Large intestine (tissue), 3 donors: ENCODE data around the gene PRKCE. TPM values are rescaled to one million over a fixed set of nuclear protein-coding genes. Genes with fewer than 3 reads are reported as not detected.

Experiments
- DNase-seq, 2 donors: peaks; one replicate each; pipeline versions ENCODE4 v3.0.0 to v3.0.0-alpha.2; 2013
- H3K27ac ChIP-seq: one replicate; pipeline ENCODE4 v1.5.1; 2013; ENCODE audit warnings: low read length
- H3K27me3 ChIP-seq: 2 replicates; pipeline ENCODE4 v1.6.1; 2013; ENCODE audit warnings: low read length; ENCODE audit not compliant: control insufficient read depth, insufficient read depth
- H3K36me3 ChIP-seq: 2 replicates; pipeline ENCODE4 v1.6.1; 2013; ENCODE audit warnings: low read length; ENCODE audit not compliant: control insufficient read depth, insufficient read depth
- H3K4me1 ChIP-seq: one replicate; pipeline ENCODE4 v1.6.1; 2013; ENCODE audit warnings: low read length; ENCODE audit not compliant: control insufficient read depth, insufficient read depth
- H3K4me3 ChIP-seq: one replicate; pipeline ENCODE4 v1.5.1; 2013; ENCODE audit warnings: low read length
- H3K9me3 ChIP-seq: one replicate; pipeline ENCODE4 v1.6.1; 2013; ENCODE audit warnings: mild to moderate bottlenecking, low read depth, low read length, moderate library complexity; ENCODE audit not compliant: control insufficient read depth
- WGBS: methylation state at CpG from one replicate; pipeline ENCODE4 v1.1.5; 2013; ENCODE audit warnings: low lambda C conversion rate; ENCODE audit not compliant: insufficient coverage; 5-methylcytosine and 5-hydroxymethylcytosine counted together
- polyA plus RNA-seq: library from polyadenylated mRNA; unstranded; fragments of 120-200 nt; gene quantifications from one replicate; pipeline ENCODE4 v1.2.1, GENCODE V29; 2013

Gene PRKCE
- polyA plus RNA-seq, 1 donor = 13.0 TPM

DNA sequence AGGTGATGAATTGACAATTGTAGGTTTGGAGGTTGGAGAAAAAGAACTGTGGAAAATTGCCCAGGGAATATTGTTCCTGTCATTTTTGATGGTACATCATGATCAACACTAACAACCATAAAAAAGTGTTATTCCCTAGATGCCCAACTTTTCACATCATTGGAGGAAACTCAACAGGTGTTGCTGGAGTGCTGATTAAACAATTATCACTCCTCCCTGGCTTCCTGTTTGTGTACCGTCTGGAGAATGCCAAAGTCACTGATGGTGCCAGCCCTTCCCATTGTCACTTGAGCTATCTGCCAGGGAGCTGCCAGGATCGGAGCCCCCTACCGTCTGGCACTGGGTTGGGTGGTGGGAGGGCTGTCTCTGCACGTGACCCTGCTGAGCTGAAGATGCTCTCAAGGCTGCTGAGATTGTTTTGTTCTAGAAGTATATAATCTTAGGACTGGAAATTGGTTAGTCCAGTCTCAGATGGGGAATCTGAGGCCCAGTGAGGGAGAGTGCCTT, 156.9 kb downstream of the PRKCE start:
- no peak for DNase-seq
- Histone ChIP-seq H3K4me1 (peaks cover 3% of the 10 kb centered on the region), H3K27me3 (no peaks in the 10 kb centered on the region), H3K9me3 (no peaks in the 10 kb centered on the region), H3K4me3 (no peak overlapping the region), H3K36me3 (no peaks in the 10 kb centered on the region), H3K27ac (no peak overlapping the region)
- no CpG with 5 or more reads among the region's 4 CpGs for WGBS

DNA sequence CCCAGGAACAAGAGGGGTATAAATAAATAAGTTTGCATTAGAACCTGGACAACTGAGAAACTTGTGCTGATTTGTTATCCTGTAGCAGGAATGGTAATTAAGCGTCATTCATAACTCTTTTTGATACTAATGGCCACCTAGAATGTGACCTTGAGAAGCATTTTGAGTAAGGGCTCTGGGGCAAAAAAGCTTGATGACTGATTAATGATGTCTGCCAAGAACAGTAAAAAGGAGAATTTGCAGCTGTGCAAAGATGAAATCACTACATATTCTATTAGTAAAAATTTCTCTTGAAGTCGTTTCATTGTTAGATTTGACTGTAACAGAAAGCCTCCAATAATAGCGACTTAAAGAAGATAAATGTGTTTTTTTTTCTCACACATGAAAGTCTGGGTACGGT, 157.7 kb downstream of the PRKCE start:
- Histone ChIP-seq H3K4me1 (peaks cover 3% of the 10 kb centered on the region), H3K27me3 (no peaks in the 10 kb centered on the region), H3K27ac (no peak overlapping the region), H3K36me3 (no peaks in the 10 kb centered on the region), H3K9me3 (no peaks in the 10 kb centered on the region), H3K4me3 (no peak overlapping the region)
- WGBS = 70% methylated on average over 2 of the region's 4 CpGs
- no peak for DNase-seq

DNA sequence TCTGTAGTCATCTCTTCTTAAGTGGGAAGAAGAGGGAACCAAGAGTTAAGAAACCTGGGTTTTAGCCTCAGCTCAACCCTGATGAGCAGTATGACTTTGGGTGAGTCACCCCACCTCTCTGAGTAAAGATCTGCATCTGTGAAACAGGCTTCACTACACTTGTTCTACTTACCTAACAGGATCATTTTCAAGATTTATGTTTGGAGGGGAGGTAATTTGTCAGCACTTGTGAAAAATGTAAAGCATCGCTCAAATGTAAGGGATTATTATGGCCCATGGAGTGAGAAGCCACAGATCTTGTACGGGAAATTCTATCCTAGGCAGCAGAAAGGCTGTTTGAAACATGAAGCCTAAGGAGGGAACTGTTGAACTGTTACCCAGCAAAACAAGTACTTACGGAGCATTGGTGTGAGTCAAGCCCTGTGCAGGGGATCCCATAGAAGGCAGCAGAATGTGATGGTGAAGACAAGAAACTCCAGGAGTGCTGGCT, 160.6 kb downstream of the PRKCE start:
- Histone ChIP-seq H3K4me1 (peaks cover 3% of the 10 kb centered on the region), H3K36me3 (no peaks in the 10 kb centered on the region), H3K9me3 (no peaks in the 10 kb centered on the region), H3K27ac (no peak overlapping the region), H3K4me3 (no peak overlapping the region), H3K27me3 (no peaks in the 10 kb centered on the region)
- no CpG with 5 or more reads among the region's 3 CpGs for WGBS
- no peak for DNase-seq

DNA sequence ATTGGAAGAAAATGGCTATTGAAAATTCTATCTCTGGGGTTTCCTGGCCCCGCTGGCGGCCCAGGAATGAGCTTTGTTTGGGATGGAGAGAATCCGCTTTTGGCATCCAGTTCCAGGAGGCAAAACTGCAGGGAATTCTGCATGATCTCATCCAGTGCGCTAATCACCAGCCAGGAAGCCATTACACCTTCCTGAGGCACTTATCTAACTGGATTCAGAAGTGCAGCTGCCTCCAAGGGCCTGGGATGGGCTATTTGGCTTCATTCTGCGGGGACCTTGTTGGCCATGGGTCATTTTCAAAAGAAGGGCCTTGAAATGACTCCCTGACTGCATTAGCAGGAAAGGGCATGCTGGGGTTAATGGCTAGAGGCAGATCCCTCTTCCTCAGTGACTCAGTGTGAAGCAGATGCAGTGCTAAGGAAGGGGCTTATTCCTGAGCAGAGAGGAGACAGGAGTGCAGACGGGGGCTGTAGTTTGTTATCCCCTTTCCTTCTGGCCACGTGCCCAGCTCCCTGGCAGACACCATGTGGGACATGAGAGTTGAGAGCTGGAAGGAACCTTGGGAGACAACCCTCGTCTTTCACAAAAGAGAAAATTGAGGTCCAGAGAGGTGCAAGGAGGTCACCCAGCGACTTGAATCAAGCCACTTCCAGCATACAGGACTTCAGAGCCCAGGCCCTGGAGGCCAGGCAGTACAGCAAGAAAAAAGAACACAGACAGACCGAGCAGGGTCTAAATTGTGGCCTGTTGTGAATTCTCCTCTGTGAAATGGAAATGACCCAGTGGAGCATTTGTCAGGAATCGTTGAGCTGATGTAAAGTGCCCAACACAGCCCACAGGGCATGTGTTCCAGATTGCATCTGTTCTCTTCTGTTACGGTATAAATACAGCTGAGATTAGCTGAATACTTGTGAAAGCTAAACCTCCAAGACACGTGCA, 161.8 kb downstream of the PRKCE start:
- WGBS = no CpG with 5 or more reads among the region's 13 CpGs
- Histone ChIP-seq H3K4me3 (no peak overlapping the region), H3K27ac (peak overlapping the region; percentile 47), H3K4me1 (peaks cover 3% of the 10 kb centered on the region), H3K36me3 (no peaks in the 10 kb centered on the region), H3K9me3 (no peaks in the 10 kb centered on the region), H3K27me3 (no peaks in the 10 kb centered on the region)
- peak; percentile 18 to 22 for DNase-seq

DNA sequence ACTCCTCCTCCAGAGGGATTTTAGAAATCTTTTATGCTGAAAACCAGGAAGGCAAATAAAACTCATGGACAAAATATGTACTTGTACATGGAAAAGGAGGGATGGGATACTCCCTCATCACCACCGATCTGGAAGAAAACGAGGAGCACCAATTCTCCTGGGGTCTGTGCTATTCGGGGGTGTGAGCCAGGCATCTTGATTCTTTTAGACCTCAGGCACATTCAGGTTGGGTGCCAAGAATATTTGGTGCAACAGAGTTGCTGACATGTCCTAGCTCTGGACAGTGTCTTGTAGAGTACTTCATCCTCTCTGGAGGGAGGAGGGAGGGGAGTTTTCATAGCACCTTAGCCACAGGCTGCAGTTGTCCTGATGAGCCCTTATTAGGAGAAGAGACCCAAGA, 163.0 kb downstream of the PRKCE start:
- Histone ChIP-seq H3K27me3 (no peaks in the 10 kb centered on the region), H3K27ac (no peak overlapping the region), H3K4me1 (peaks cover 3% of the 10 kb centered on the region), H3K9me3 (no peaks in the 10 kb centered on the region), H3K36me3 (no peaks in the 10 kb centered on the region), H3K4me3 (no peak overlapping the region)
- no peak for DNase-seq
- no CpG with 5 or more reads among the region's 3 CpGs for WGBS

DNA sequence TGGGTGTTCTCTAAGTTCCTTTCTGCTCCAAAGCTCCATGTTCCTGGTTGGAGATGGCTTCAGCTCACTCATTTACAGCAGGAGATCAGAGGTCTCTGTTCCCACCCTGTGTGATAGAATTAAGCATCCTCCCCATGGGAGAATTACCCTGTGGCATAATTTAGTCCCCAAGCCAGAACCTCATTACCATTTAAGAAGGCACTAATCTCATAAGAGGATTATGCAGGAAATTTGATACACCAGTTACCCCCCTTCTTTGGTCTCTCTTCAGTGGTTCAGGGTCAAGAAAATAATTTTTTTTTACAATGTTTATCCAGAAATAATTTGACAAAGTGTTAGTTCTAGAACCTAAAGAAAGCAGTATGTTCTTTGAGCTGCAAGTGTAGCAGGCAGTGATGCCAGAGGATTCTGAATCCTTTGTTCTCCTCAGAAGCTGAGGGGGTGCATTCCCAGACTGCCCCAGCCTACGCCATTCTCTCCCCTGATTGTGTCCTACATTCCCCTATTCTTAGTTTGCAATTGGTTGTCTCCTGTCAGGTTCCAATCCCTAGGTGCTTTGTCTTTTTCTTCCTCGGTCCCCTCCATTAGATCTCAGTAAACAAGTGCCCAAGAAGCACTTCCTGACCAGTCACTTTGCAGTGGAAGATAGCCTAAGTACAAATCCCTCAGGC, 163.6 kb downstream of the PRKCE start:
- WGBS = 29% methylated on average over 1 of the region's 2 CpGs
- Histone ChIP-seq H3K27me3 (no peaks in the 10 kb centered on the region), H3K9me3 (no peaks in the 10 kb centered on the region), H3K4me3 (no peak overlapping the region), H3K4me1 (peaks cover 3% of the 10 kb centered on the region), H3K36me3 (no peaks in the 10 kb centered on the region), H3K27ac (no peak overlapping the region)
- no peak for DNase-seq

DNA sequence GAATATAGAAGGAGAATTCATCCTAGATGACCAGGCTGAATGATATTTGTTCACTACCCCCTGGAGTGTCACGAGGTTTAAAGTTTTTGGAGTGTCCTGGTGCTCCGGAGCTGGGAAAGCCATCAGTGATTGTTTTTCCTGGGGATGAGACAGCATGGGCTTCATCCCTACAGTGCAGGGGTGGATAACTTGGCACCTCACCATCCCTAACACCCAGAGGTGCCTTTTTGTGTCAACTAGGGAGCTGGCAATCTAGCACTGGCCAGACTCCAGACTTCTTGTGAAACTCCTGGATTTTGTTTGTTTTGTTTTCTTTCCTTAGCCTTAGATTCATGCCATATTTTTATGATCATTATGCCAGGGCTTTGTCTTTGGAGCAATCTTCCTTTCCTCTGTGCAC, 164.8 kb downstream of the PRKCE start:
- no peaks in the 10 kb centered on the region for H3K9me3 ChIP-seq
- H3K4me1 ChIP-seq = peaks cover 3% of the 10 kb centered on the region
- no peak overlapping the region for H3K4me3 ChIP-seq
- no peak overlapping the region for H3K27ac ChIP-seq
- DNase-seq = no peak
- H3K36me3 ChIP-seq = no peaks in the 10 kb centered on the region
- no CpG with 5 or more reads among the region's 2 CpGs for WGBS
- H3K27me3 ChIP-seq = no peaks in the 10 kb centered on the region

DNA sequence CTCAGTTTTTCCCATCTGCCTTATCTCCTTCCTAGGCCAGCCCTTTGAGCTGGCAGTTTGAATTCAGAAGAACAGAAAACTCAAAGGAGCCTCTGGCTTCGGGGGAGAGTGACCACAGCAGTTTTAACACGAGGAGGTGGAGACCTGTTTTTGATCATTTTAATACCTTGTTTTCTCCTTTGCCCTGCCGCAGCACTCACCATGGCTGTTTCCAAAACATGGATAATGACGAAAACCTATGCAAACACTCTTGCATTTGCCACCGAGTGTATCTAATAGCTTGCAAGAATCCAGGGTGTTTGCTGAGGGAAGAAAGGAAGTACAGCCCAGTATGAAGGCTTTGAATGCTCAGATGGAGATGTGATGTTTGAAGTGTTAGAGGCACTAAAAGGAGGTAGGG, 167.1 kb downstream of the PRKCE start:
- Histone ChIP-seq H3K4me3 (no peak overlapping the region), H3K9me3 (no peaks in the 10 kb centered on the region), H3K27me3 (no peaks in the 10 kb centered on the region), H3K4me1 (peaks cover 4% of the 10 kb centered on the region), H3K36me3 (no peaks in the 10 kb centered on the region), H3K27ac (no peak overlapping the region)
- no CpG with 5 or more reads among the region's 5 CpGs for WGBS
- DNase-seq = no peak

DNA sequence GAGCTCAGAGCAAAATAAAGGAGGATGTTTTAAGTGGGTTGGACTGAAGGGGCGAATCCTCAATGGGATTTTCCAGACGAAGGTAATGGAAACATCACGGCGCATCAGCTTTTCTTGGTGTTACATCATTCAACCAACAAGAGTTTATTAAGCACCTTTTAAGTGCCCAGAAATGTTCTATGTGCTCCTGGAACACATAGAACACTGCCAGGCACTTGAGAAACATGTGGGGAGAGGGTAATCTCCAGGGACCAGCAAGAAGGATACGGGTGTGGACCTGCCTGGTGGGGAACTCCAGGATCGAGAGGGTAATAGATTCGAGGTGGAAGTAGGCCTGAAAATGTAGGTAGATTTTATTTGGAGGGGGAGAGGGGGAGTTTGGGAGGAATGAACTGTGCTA, 168.6 kb downstream of the PRKCE start:
- Histone ChIP-seq H3K4me3 (no peak overlapping the region), H3K4me1 (peaks cover 4% of the 10 kb centered on the region), H3K27me3 (no peaks in the 10 kb centered on the region), H3K27ac (no peak overlapping the region), H3K9me3 (no peaks in the 10 kb centered on the region), H3K36me3 (no peaks in the 10 kb centered on the region)
- no peak for DNase-seq
- 100% methylated on average over 1 of the region's 7 CpGs for WGBS

DNA sequence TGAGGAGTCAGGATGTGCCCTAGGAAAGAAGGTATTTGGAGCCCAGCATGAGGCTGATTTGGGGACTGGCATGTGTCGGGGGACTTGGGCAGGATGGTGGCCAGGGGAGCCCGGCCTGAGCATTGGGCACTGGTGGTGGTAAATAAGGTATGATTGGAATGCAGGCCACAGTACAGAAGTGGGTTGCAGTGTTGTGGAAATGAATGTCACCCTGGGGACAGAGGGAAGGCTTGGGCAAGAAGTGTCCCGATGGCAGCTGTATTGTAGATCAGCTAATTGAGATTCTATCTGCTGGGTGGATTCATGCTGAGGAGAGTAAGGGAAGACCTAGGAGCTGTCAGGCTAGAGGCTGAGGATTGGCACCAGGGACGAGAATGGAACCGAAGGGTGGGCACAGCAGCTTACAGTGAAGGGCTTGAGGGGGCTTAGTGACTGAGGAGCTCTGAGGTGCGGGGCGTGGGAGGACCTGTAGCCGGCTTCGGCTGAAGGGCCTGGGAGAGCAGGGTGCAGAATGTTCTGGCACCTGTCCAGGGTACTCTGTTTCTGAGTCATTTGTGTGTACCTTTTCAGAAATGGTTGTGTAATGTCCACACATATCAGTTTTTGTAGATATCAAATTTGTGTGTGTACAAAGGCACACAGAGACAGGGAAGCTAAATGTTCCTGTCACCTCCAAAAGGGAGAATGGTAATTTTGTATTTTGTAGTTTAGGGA, 170.2 kb downstream of the PRKCE start:
- Histone ChIP-seq H3K36me3 (no peaks in the 10 kb centered on the region), H3K4me3 (no peak overlapping the region), H3K4me1 (peaks cover 4% of the 10 kb centered on the region), H3K27me3 (no peaks in the 10 kb centered on the region), H3K9me3 (no peaks in the 10 kb centered on the region), H3K27ac (no peak overlapping the region)
- no CpG with 5 or more reads among the region's 9 CpGs for WGBS
- peak; percentile 38 to 76 for DNase-seq
